ENCODE measurements around the gene GABRG3.

- TF ChIP-seq IRF2 (CRISPR knock-in tag; IDR thresholded peaks at IDR 0.05) (no peak), EZH2 (IDR thresholded peaks at IDR 0.05; ENCODE audit: borderline replicate concordance, low read depth, low read length) (no peak), HNRNPH1 (optimal IDR thresholded peaks at IDR 0.05; ENCODE audit: low read depth, low read length) (no peak), ZC3H8 (IDR thresholded peaks at IDR 0.05) (no peak), ZNF175 (CRISPR knock-in tag; IDR thresholded peaks at IDR 0.05; ENCODE audit: low read depth) (no peak), CTCF (IDR thresholded peaks at IDR 0.05 in 2 of 3, conservative IDR thresholded peaks at IDR 0.05 in 1 of 3; ENCODE audit: insufficient read depth in 2 of 3, low read depth in 1 of 3, low read length in 3 of 3) (no peak), ZHX1 (conservative IDR thresholded peaks at IDR 0.05; ENCODE audit: low read length) (no peak), MXI1 (IDR thresholded peaks at IDR 0.05; ENCODE audit: low read depth, low read length) (no peak), POLR2A (conservative IDR thresholded peaks at IDR 0.05) (no peak), SP1 (CRISPR knock-in tag; IDR thresholded peaks at IDR 0.05) (no peak), ZNF174 (CRISPR knock-in tag; IDR thresholded peaks at IDR 0.05) (no peak)
- TF ChIP-seq, protein P1, sequence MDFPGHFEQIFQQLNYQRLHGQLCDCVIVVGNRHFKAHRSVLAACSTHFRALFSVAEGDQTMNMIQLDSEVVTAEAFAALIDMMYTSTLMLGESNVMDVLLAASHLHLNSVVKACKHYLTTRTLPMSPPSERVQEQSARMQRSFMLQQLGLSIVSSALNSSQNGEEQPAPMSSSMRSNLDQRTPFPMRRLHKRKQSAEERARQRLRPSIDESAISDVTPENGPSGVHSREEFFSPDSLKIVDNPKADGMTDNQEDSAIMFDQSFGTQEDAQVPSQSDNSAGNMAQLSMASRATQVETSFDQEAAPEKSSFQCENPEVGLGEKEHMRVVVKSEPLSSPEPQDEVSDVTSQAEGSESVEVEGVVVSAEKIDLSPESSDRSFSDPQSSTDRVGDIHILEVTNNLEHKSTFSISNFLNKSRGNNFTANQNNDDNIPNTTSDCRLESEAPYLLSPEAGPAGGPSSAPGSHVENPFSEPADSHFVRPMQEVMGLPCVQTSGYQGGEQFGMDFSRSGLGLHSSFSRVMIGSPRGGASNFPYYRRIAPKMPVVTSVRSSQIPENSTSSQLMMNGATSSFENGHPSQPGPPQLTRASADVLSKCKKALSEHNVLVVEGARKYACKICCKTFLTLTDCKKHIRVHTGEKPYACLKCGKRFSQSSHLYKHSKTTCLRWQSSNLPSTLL (IDR thresholded peaks at IDR 0.05), result no peak
Observed at GRCh38 chr15:27064080-27064479, 93.1 kb downstream of the GABRG3 start.

All from K562 (cell line).